GM18499 (cell line): Measurements from ENCODE around the gene TTYH2.

Experiments
- ATAC-seq: cut with Tn5 transposase; IDR thresholded peaks from one replicate; pipeline ENCODE4 v1.9.1; 2021; ENCODE audit warnings: moderate number of reproducible peaks; ENCODE audit not compliant: insufficient read depth, unreplicated experiment

The TTYH2 gene

GRCh38 chr17:74212209-74212912, 1.0 kb upstream of the TTYH2 start:
- no peak for ATAC-seq

- no peak for ATAC-seq
These were observed 555 bp downstream of the TTYH2 start for GRCh38 chr17:74213861-74214391.

DNA sequence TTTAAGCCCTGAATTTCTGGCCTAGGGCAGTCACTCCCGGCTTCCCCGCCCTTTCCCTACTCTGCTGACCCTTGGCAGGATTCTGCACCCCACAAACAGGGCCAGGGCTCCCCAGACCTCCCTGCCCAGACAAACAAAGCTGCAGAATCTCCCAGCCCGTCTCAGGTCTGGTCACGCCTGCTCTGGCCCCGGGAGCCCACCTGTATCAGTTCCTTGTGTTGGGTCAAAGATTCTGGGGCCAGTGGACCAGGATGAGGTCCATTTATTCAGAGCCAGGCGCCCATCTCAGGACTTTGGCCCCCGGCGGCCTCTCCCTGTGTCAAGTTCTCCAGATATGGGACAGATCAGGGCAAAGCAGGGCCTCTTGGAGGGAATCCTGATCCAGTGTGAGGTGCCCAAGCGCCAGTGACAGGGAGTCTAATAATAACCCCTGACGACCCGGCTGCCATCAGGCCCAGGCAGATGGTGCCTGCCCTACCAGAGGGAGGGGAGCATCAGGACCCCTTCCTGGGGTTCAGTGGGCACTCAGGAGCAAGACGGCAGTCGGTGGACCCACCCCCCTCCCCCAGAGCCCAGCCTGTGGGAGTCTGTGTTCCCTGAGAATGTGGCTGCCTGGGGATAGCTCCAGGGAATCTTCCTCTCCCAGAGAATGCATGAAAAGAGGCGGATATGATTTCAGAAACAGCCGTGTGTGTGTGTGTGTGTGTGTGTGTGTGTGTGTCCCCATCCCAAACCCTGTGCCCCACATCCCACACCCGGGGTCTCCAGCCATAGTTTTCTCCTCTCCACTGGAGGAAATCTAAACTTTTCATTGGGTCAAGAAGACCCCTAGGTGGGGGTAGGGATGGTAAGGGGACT, 1.3 kb downstream of the TTYH2 start:
- no peak for ATAC-seq

DNA sequence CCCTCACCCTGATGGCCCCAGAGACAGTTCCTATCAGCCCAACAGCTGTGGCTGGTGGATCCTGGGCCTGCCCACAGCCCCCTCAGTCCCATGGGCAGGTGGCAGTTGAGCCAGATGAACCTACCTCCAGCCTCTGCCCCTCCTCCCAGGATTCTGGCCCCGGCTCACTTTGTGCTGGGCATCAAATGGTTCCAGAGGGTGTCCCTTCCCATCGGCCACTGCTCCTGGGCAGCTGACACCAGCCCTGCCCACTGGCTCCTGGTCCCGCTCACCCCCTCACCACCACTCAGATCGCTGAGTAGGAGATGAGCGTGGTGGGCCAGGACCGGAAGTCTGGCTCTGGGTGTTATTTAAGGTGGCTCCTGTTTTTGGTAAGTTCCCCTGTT, 2.0 kb downstream of the TTYH2 start:
- no peak for ATAC-seq

DNA sequence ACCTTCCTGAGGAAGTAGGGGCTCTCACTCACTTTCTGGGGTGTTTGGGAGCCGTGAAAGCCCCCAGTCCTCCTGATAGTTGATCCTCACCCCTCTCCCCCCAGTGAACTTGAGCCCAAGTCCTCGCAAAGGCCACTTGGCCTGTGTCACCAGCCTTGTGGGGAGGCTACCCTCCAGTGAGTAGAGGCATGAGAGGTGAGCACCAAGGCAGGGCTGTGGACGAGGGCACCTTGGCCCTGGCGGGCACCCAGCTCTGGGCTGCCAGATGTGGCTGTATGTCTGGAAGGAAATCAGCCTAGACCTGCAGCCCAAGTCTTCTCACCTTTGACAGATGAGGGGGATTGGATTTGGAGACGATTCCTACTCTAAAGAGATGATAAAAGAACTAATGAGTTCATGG, 3.1 kb downstream of the TTYH2 start:
- no peak for ATAC-seq

GRCh38 chr17:74217037-74217730, 3.8 kb downstream of the TTYH2 start:
- ATAC-seq: no peak

GRCh38 chr17:74217888-74218287, 4.5 kb downstream of the TTYH2 start:
- no peak for ATAC-seq

DNA sequence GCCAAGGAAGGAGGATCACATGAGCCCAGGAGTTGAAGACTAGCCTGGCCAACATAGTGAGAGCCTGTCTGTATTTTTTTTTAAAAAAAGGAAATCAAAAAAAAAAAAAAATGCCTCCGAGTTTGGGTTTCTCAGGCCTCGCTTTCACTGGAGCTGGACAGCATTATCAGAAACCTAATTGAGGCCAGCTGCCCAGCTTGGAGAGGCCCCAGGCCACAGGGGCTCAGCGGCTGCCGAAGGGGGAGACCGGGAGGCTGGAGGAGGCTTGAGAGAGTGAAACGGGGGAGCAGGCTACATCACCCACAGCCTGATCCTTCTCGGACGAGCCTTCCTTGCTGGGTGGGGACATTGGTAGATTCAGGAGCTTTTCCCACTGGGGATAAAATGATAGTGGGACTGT, 5.1 kb downstream of the TTYH2 start:
- ATAC-seq: no peak

- no peak for ATAC-seq
These were observed 6.3 kb downstream of the TTYH2 start for GRCh38 chr17:74219576-74220133.

DNA sequence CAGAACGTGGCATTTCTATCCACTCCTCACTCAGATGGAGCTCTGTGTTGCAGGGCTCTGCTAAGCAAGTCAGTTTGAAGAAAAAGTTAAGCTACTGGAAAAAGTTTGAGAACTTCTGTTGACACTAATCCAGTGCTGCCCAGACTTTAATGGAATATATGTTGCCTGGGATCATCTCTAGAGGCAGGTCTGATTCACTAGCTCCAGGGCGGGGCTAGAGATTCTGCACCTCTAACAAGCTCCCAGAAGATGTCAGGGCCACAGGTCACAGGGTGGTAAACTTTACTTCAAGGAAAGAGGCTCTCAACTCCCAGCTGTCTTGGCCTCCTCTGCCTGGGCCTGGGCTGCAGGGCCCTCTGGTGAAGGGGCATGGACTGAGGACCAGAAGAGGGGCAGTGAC, 6.8 kb downstream of the TTYH2 start:
- no peak for ATAC-seq

DNA sequence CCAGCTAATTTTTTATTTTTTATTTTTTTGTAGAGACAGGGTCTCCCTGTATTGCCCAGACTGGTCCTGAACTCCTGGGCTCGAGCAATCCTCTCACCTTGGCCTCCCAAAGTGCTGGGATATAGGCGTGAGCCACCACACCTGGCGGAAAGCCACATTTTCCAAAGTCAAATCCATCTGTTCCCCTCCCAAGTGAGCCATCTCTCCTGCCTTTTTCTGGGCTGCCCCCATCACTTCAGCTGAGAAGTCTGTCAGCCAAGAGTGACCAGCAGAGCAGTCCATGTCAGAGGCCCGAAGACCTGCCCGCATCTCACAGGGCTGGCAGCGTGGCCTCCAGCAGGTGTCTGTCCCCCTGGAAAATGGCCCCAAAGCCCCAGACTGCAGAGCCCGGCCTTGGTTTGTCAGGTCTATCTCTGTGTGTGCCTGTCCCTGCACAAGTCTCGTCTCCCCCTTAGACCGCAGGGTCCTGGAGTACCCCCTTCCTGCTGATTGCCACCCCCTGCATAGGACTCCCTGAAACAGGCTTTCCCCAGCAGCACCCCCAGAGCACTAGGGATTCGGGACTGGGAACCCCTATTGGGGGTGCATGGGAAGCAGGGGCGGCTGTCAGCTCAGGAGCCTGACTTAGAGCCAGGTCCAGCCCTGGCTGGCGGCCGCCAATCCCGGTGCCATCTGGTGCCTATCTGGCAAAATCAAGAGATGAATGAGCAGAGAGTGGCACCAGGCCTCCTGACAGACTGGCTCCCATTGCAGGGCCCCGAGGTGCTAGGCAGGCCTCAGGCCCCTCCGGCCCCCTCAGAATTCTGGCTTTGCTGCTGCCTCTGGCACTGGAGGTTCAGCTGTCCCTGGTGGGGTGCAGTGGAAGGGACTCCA, 7.8 kb downstream of the TTYH2 start:
- ATAC-seq: no peak

DNA sequence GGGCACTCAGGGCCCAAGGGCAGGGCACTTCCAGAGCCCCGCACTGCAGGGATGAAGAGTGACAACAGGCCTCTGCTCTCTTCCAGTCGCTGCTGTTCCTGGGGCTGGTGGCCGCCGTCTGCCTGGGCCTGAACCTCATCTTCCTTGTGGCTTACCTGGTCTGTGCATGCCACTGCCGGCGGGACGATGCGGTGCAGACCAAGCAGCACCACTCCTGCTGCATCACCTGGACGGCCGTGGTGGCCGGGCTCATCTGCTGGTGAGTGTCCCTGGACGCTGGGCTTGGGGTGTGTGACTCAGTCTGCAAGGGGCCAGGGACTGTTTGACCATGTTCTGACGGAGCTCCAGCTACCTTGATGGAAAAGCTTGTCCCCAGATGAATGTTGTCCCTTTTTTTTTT, 9.0 kb downstream of the TTYH2 start:
- no peak for ATAC-seq

DNA sequence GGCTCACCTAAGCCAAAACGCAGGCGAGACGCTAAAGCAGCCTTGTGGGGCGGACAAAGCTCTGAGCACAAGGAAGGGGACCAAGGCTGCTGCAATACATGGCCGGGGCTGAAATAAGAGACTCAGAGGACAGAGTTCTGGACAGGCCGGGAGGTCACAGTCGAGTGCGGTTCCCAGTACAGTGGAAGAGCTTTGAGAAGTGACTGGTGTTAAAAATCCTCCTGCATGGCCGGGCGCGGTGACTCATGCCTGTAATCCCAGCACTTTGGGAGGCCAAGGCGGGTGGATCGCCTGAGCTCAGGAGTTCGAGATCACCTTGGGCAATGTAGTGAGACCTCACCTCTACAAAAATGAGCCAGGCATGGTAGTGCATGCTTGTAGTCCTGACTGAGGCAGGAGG, 10.5 kb downstream of the TTYH2 start:
- no peak for ATAC-seq

- no peak for ATAC-seq
These were observed 11.8 kb downstream of the TTYH2 start for GRCh38 chr17:74224959-74225725.

- ATAC-seq: no peak
These were observed 12.9 kb downstream of the TTYH2 start for GRCh38 chr17:74226252-74226651.

- ATAC-seq: no peak
These were observed 14.1 kb downstream of the TTYH2 start for GRCh38 chr17:74227271-74228080.

GRCh38 chr17:74228306-74228978, 15.1 kb downstream of the TTYH2 start:
- ATAC-seq: no peak

GRCh38 chr17:74230896-74231295, 17.5 kb downstream of the TTYH2 start:
- no peak for ATAC-seq
